HCT116 (cell line): ENCODE measurements around the gene GATAD2A. TPM values are rescaled to one million over a fixed set of nuclear protein-coding genes. Genes with fewer than 3 reads are reported as not detected.

ENCODE experiments used
- ATAC-seq: fragments of 200-7000 bp; cut with Tn5 transposase; 2 replicates; pipeline ENCODE4 v1.9.1; 2020; ENCODE audit warnings: mild to moderate bottlenecking, moderate library complexity
- BruUV-seq: library from RNA; stranded (reverse); fragments of 400-500 nt; replicated peaks from 2 replicates; lab custom pipeline; 2021; lab: Mats Ljungman, UMichigan
- CTCF ChIA-PET: fragments of 300-600 bp; sonication (Branson Sonifier 250); formaldehyde crosslinking; loops from one replicate; lab custom pipeline; 2021; ENCODE audit warnings: antibody characterized with exemption; lab: Charles Lee
- POLR2A ChIA-PET: fragments of 300-600, 350-600 bp; sonication (Branson Sonifier 250); formaldehyde crosslinking; loops from one replicate; lab custom pipeline; 2021; ENCODE audit warnings: antibody characterized with exemption; lab: Charles Lee
- RAD21 ChIA-PET, 2 experiments: fragments of 300-600 bp; sonication (Branson Sonifier 250); formaldehyde crosslinking; loops; one replicate each; lab custom pipeline; 2023; ENCODE audit warnings: low total read pairs in 2 of 2; ENCODE audit not compliant: uncharacterized antibody in 2 of 2, unreplicated experiment in 2 of 2, low non-redundant PET in 1 of 2; lab: Charles Lee
- DNase-seq: peaks from one replicate; pipeline ENCODE4 v3.0.0-alpha.2; 2010; ENCODE audit warnings: low read depth, low spot score
- H2AFZ ChIP-seq: fragments of 200-600 bp; shearing (Covaris generic), sonication (generic); 2 replicates; pipeline ENCODE4 v1.6.1; 2017; ENCODE audit warnings: low read depth, mixed run types, mixed read lengths, antibody characterized with exemption, low read length; ENCODE audit not compliant: poor library complexity, severe bottlenecking
- H3K27ac ChIP-seq: 2 replicates; pipeline ENCODE4 v1.5.1; 2012; ENCODE audit warnings: low read depth, low read length
- H3K27me3 ChIP-seq: fragments of 200-600 bp; sonication (generic); 2 replicates; pipeline ENCODE4 v1.6.1; 2016; ENCODE audit warnings: mixed run types, low read length, mixed read lengths; ENCODE audit not compliant: insufficient read depth
- H3K36me3 ChIP-seq, 2 experiments: fragments of 200-500 bp in 1 of 2; fragments of 200-600 bp in 1 of 2; sonication (Bioruptor generic) in 1 of 2; sonication (generic) in 1 of 2; 2 replicates each; pipeline versions ENCODE4 v1.5.1 to v1.6.1; 2014 to 2016; ENCODE audit warnings: low read length in 2 of 2, inconsistent platforms in 1 of 2, mixed read lengths in 1 of 2, mixed run types in 1 of 2; ENCODE audit not compliant: insufficient read depth in 2 of 2, control insufficient read depth in 1 of 2
- H3K4me1 ChIP-seq, 2 experiments: fragments of 200-600 bp in 1 of 2; sonication (generic) in 1 of 2; 2 replicates each; pipeline versions ENCODE4 v1.5.1 to v1.6.1; 2012 to 2017; ENCODE audit warnings: low read length in 2 of 2, inconsistent platforms in 1 of 2, mild to moderate bottlenecking in 1 of 2, mixed read lengths in 1 of 2, mixed run types in 1 of 2, moderate library complexity in 1 of 2; ENCODE audit not compliant: insufficient read depth in 2 of 2, control insufficient read depth in 1 of 2
- H3K4me2 ChIP-seq: fragments of 200-600 bp; sonication (generic); 2 replicates; pipeline ENCODE4 v1.6.1; 2017; ENCODE audit warnings: mixed run types, low read length, mixed read lengths
- H3K4me3 ChIP-seq, 2 experiments: fragments of 200-600 bp in 1 of 2; sonication (generic) in 1 of 2; replicated peaks in 1 of 2; 2 replicates each; pipeline ENCODE4 v1.5.1; 2011 to 2016; ENCODE audit warnings: low read length in 2 of 2, control low read depth in 1 of 2, low read depth in 1 of 2, mild to moderate bottlenecking in 1 of 2, mixed read lengths in 1 of 2, mixed run types in 1 of 2
- H3K79me2 ChIP-seq: fragments of 200-600 bp; sonication (generic); 2 replicates; pipeline ENCODE4 v1.6.1; 2017; ENCODE audit warnings: mild to moderate bottlenecking, mixed run types, low read length, moderate library complexity, mixed read lengths; ENCODE audit not compliant: insufficient read depth
- H3K9ac ChIP-seq: fragments of 200-600 bp; sonication (generic); 2 replicates; pipeline ENCODE4 v1.6.1; 2016; ENCODE audit warnings: low read length, mixed read lengths
- H3K9me2 ChIP-seq: fragments of 200-600 bp; sonication (generic), shearing (Covaris generic); 2 replicates; pipeline ENCODE4 v1.6.1; 2017; ENCODE audit warnings: mixed run types, mild to moderate bottlenecking, moderate library complexity; ENCODE audit not compliant: insufficient read depth
- H3K9me3 ChIP-seq, 2 experiments: fragments of 200-500 bp in 1 of 2; fragments of 200-600 bp in 1 of 2; sonication (Bioruptor generic) in 1 of 2; sonication (generic) in 1 of 2; 2 replicates each; pipeline ENCODE4 v1.6.1; 2014 to 2017; ENCODE audit warnings: low read length in 2 of 2, mixed read lengths in 2 of 2, inconsistent platforms in 1 of 2, low read depth in 1 of 2, mild to moderate bottlenecking in 1 of 2, mixed run types in 1 of 2, moderate library complexity in 1 of 2; ENCODE audit not compliant: control insufficient read depth in 1 of 2, insufficient read depth in 1 of 2
- H4K20me1 ChIP-seq: fragments of 200-600 bp; sonication (generic), shearing (Covaris generic); 2 replicates; pipeline ENCODE4 v1.6.1; 2017; ENCODE audit warnings: mixed run types, mild to moderate bottlenecking, moderate library complexity; ENCODE audit not compliant: insufficient read depth
- EGR1 ChIP-seq: IDR thresholded peaks from 2 replicates; pipeline ENCODE4 v1.6.1; 2012; ENCODE audit warnings: low read depth
- JUND ChIP-seq: IDR thresholded peaks from 2 replicates; pipeline ENCODE4 v1.6.1; 2012
- SRF ChIP-seq: IDR thresholded peaks from 2 replicates; pipeline ENCODE4 v1.6.1; 2012; ENCODE audit warnings: low read depth
- intact Hi-C: fragments of 100-400 bp; cut with micrococcal nuclease; formaldehyde crosslinking; loops from 2 replicates; pipeline ENCODE4 v1.10.0; 2022
- total RNA-seq: library from RNA; stranded (reverse); gene quantifications from one replicate; pipeline ENCODE4 v1.2.1, GENCODE V29; 2021; ENCODE audit not compliant: unreplicated experiment
- TF ChIP-seq, protein P1 (sequence below), 3 experiments: fragments of 200-600 bp in 1 of 3; sonication (generic) in 1 of 3; IDR thresholded peaks in 2 of 3; conservative IDR thresholded peaks in 1 of 3; 2 replicates each; pipeline ENCODE4 v1.5.1; 2012 to 2017; ENCODE audit warnings: low read depth in 2 of 3, low read length in 2 of 3, antibody characterized with exemption in 1 of 3, borderline replicate concordance in 1 of 3, control low read depth in 1 of 3, mild to moderate bottlenecking in 1 of 3, mixed read lengths in 1 of 3, mixed run types in 1 of 3, moderate library complexity in 1 of 3; ENCODE audit not compliant: insufficient read depth in 1 of 3

Gene GATAD2A
- total RNA-seq, 1 experiment from 2014 or later = 130 TPM

GRCh38 chr19:19361075-19361594 lies 44.3 kb upstream of the GATAD2A start (continued):
- TF ChIP-seq, protein P1, sequence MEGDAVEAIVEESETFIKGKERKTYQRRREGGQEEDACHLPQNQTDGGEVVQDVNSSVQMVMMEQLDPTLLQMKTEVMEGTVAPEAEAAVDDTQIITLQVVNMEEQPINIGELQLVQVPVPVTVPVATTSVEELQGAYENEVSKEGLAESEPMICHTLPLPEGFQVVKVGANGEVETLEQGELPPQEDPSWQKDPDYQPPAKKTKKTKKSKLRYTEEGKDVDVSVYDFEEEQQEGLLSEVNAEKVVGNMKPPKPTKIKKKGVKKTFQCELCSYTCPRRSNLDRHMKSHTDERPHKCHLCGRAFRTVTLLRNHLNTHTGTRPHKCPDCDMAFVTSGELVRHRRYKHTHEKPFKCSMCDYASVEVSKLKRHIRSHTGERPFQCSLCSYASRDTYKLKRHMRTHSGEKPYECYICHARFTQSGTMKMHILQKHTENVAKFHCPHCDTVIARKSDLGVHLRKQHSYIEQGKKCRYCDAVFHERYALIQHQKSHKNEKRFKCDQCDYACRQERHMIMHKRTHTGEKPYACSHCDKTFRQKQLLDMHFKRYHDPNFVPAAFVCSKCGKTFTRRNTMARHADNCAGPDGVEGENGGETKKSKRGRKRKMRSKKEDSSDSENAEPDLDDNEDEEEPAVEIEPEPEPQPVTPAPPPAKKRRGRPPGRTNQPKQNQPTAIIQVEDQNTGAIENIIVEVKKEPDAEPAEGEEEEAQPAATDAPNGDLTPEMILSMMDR (IDR thresholded peaks at IDR 0.05 in 2 of 3, conservative IDR thresholded peaks at IDR 0.05 in 1 of 3; ENCODE audit: borderline replicate concordance in 1 of 3, insufficient read depth in 1 of 3, low read depth in 2 of 3, low read length in 2 of 3) = peak; percentile 64 to 75 (median 71); a peak in 5 of 6 replicates
- TF ChIP-seq SRF = peak; percentile 98
- no peak for TF ChIP-seq EGR1

- ChIA-PET RAD21 (no interaction called here), POLR2A (interaction anchor here (0.7 kb wide), 1 partner anchor 17 kb away, joined by 3 read pairs; no protein-coding TSS in a partner anchor), CTCF (interaction anchor here (0.8 to 1.5 kb wide), 4 partner anchors 11 to 131 kb away, joined by 3 to 5 read pairs (median 4); partner anchors contain the start of gene GATAD2A)
- intact Hi-C loops = no loop called here
- Histone ChIP-seq H2AFZ (no peak overlapping the region), H3K36me3 (no peaks in the 10 kb centered on the region; a peak in 1 of 4 replicates), H3K9ac (no peak overlapping the region), H4K20me1 (no peaks in the 10 kb centered on the region), H3K27me3 (no peaks in the 10 kb centered on the region), H3K4me3 (no peak overlapping the region), H3K4me2 (no peak overlapping the region), H3K9me3 (no peaks in the 10 kb centered on the region), H3K79me2 (no peaks in the 10 kb centered on the region), H3K4me1 (peaks cover 14 to 39% of the 10 kb centered on the region in 2 experiments), H3K27ac (no peak overlapping the region), H3K9me2 (no peaks in the 10 kb centered on the region)
- DNase-seq (no peak), ATAC-seq (no peak)
- TF ChIP-seq JUND = no peak
- no TSS peak for BruUV-seq
Observed at GRCh38 chr19:19362075-19362474, 43.4 kb upstream of the GATAD2A start.
